ENCODE measurements around the gene GRHPR.

DNA sequence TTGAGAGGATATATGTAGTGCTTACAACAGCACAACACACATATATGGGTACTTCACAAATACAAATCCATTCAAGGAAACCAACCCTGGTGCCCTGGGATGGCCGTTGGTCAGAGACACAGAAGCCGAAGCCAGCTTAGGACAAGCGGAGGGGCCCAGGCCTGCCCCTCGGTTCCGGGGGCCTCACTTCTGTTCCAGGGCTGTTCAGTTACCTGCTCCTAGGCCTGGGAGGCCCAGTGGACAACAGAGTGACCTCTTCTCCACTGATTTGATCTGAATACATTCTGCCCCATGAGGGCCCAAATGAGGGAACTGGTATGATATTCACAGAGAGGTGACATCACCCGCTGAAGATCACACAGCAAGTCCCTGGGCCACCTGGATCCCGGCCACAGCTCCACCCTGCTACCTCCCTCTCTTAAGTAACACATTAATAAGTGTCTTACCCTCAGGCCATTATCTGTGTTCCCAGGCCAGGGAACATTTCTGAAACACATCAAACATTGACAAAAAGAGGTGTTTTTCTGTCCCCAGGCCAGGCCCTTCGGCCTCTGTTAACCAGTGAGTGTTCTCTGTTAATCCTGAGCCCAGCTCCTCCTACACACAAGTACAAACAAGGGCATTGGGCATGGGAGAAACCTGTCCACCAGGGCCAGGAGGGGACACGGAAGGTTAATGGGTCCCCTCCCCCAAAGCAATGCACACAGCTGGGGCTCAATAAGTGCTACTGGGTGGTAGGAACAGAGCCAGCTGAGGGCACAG lies 4.5 kb upstream of the GRHPR start:
- TF ChIP-seq, protein P1, sequence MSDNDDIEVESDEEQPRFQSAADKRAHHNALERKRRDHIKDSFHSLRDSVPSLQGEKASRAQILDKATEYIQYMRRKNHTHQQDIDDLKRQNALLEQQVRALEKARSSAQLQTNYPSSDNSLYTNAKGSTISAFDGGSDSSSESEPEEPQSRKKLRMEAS (CRISPR knock-in tag; IDR thresholded peaks at IDR 0.05) = no peak
- TF ChIP-seq, protein P2, sequence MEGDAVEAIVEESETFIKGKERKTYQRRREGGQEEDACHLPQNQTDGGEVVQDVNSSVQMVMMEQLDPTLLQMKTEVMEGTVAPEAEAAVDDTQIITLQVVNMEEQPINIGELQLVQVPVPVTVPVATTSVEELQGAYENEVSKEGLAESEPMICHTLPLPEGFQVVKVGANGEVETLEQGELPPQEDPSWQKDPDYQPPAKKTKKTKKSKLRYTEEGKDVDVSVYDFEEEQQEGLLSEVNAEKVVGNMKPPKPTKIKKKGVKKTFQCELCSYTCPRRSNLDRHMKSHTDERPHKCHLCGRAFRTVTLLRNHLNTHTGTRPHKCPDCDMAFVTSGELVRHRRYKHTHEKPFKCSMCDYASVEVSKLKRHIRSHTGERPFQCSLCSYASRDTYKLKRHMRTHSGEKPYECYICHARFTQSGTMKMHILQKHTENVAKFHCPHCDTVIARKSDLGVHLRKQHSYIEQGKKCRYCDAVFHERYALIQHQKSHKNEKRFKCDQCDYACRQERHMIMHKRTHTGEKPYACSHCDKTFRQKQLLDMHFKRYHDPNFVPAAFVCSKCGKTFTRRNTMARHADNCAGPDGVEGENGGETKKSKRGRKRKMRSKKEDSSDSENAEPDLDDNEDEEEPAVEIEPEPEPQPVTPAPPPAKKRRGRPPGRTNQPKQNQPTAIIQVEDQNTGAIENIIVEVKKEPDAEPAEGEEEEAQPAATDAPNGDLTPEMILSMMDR (IDR thresholded peaks at IDR 0.05) = no peak
- no peak for TF ChIP-seq TEAD4 (CRISPR knock-in tag; IDR thresholded peaks at IDR 0.05)

All from WTC11 (cell line).